NCI-H2171 (cell line): ENCODE measurements around the gene NEIL3.
"Not testable (repeated sequence)": the region's sequence is repeated elsewhere in the genome, so short reads cannot be mapped to it uniquely, and the experiment has no call there.

Source experiments
- DNase-seq: peaks from one replicate; lab custom pipeline; 2025; lab: John Stamatoyannopoulos, UW

NEIL3 gene

GRCh38 chr4:177301126-177301639 lies 8.5 kb upstream of the NEIL3 start:
- no peak for DNase-seq

- no peak for DNase-seq
Observed at GRCh38 chr4:177302371-177303100, 7.1 kb upstream of the NEIL3 start.

- DNase-seq: no peak
Observed at GRCh38 chr4:177304094-177304493, 5.6 kb upstream of the NEIL3 start.

- DNase-seq: not testable (repeated sequence)
Observed at GRCh38 chr4:177304864-177305263, 4.8 kb upstream of the NEIL3 start.

GRCh38 chr4:177308125-177308524 lies 1.5 kb upstream of the NEIL3 start:
- DNase-seq: no peak

GRCh38 chr4:177308847-177309521 lies 690 bp upstream of the NEIL3 start:
- DNase-seq: no peak

GRCh38 chr4:177311589-177311988 lies 1.9 kb downstream of the NEIL3 start:
- no peak for DNase-seq

- no peak for DNase-seq
Observed at GRCh38 chr4:177313263-177313662, 3.6 kb downstream of the NEIL3 start.

GRCh38 chr4:177315767-177316464 lies 6.2 kb downstream of the NEIL3 start:
- no peak for DNase-seq

GRCh38 chr4:177320721-177321120 lies 11.0 kb downstream of the NEIL3 start:
- no peak for DNase-seq

GRCh38 chr4:177321647-177322046 lies 12.0 kb downstream of the NEIL3 start:
- DNase-seq: no peak

- no peak for DNase-seq
Observed at GRCh38 chr4:177322266-177322665, 12.6 kb downstream of the NEIL3 start.

GRCh38 chr4:177322881-177323280 lies 13.2 kb downstream of the NEIL3 start:
- no peak for DNase-seq

- DNase-seq: no peak
Observed at GRCh38 chr4:177323416-177323815, 13.7 kb downstream of the NEIL3 start.

GRCh38 chr4:177332119-177332518 lies 22.4 kb downstream of the NEIL3 start:
- DNase-seq: no peak

GRCh38 chr4:177339477-177340374 lies 30.1 kb downstream of the NEIL3 start:
- no peak for DNase-seq

GRCh38 chr4:177348348-177348747 lies 38.7 kb downstream of the NEIL3 start:
- DNase-seq: no peak

- no peak for DNase-seq
Observed at GRCh38 chr4:177349191-177349590, 39.5 kb downstream of the NEIL3 start.

- DNase-seq: no peak
Observed at GRCh38 chr4:177351622-177352244, 42.1 kb downstream of the NEIL3 start.

- no peak for DNase-seq
Observed at GRCh38 chr4:177356206-177356605, 46.5 kb downstream of the NEIL3 start.

- DNase-seq: no peak
Observed at GRCh38 chr4:177356921-177357320, 47.2 kb downstream of the NEIL3 start.
